DMS79 (cell line): ENCODE results near the gene P2RY8.
"Not testable (repeated sequence)": the region's sequence is repeated elsewhere in the genome, so short reads cannot be mapped to it uniquely, and the experiment has no call there.

Experiments
- DNase-seq: peaks from one replicate; lab custom pipeline; 2025; lab: John Stamatoyannopoulos, UW

The P2RY8 gene

DNA sequence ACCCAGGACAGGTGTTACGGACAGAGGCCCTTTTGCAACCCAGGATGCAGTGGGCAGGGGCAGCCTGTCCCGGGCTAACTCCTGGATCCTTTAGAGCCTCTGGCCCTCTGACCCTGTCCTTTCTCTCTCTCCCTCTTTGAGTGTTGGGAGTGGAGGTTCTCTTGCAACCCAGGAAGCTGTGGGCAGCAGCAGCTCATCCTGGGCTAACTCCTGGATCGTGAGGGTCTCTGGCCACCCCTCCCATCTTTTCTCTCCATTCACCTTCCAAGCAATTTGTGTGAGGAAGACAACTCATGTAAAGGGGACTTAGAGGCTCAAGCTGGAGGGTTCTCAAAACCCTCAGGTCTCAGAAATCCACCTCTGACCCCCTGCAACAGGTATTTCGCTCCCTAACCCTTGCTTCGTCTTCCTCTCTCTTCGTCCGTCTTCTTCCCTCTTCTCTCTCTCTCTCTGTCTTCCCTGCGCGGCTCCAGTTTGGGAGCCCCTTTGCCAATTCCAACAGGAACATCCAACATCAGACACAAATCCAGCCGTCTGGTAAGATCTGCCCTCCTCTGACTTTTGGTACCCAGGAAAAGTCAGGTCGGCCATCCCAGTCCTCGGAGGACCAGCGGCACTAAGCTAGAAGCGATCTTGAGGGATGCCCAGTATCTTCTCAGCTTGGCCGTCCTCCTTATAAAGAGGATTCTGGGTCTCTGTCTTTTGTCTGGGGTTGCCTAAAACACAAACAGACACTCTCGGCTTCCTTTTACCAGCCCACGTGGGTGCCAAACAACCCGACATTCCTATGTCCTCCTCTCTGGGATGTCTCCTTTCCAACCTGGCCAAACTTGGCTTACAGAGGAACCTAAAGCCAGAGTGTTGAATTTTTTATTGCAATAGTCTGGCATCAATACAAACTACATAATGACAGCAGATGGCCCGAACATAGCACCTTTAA, 92.2 kb downstream of the P2RY8 start:
- no peak for DNase-seq

DNA sequence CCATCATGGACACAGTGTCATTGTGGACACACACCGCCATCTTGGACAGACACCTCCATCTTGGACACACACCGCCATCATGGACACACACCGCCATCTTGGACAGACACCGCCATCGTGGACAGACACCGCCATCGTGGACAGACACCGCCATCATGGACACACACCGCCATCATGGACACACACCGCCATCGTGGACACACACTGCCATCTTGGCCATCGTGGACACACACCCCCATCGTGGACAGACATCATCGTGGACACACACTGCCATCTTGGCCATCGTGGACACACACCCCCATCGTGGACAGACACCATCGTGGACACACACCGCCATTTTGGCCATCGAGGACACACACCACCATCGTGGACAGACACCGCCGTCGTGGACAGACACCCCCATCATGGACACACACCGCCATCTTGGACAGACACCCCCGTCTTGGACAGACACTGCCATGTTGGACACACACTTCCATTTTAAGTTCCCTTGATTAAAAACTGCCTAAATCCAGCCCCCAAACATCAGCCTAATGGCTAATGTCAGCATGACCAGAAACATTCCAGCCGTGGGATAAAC, 93.4 kb downstream of the P2RY8 start:
- no peak for DNase-seq

GRCh38 chrX:1442724-1443367, 94.1 kb downstream of the P2RY8 start:
- no peak for DNase-seq

DNA sequence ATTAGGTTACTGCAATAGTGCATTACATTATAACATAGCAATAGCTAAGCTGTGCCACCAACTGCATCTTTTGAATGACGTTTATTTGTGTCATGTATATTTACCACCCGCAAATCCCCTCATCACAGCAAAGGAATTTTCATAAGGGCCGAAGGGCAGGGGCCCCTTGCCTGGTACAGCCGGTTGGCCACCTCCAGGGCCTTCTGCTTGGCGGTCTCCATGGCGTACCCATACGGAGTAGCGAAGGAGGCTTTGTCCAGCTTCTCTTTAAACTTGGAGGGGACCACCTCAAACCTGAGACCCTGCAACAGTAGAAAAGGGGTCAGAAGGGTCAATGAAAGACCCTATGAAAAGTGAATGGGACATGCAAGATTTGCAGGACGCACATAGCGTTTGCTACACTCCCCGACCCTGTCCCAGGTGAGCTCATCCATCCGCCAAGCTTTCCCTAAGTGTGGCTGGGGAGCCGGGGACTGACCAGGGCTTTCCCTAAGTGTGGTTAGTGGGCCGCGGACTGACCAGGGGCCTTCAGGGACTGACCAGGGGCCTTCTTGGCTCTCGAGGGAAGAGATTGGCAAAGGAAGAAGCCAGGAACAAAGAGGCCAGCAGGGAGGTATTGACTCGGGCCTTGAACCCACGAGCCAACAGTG, 94.8 kb downstream of the P2RY8 start:
- no peak for DNase-seq

- DNase-seq = no peak
Measured at GRCh38 chrX:1440506-1440905, 96.5 kb downstream of the P2RY8 start.

DNA sequence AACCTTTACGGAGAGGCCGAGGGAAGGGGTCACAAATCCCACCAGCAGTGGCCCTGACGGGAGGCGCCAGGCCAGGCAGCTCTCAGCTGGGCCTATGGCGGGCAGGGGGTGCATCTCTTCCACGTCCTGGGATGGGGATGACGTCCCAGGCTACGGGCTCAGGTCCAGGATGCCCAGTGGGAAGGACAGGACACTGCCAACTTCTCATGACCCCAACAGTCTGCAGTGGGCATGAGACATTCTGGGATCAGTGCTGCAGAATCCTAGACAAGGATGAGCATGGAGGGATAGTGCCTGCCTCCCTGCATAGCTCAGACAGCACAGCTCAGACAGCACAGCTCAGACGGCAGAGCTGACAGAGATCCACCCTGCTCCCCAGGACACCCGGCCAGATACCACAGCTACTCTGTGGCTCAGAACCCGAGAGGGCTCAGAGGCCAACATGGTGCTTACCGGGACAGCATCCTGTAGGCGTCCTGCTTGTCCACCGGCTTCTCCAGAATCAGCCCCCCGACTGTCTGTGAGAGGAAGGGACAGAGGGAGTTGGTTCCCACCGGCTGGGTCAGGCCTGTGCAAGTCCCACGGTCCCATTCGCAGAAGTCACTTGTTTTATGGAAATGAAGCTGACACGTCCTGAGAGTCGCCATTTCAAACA, 101.6 kb downstream of the P2RY8 start:
- DNase-seq = no peak

DNA sequence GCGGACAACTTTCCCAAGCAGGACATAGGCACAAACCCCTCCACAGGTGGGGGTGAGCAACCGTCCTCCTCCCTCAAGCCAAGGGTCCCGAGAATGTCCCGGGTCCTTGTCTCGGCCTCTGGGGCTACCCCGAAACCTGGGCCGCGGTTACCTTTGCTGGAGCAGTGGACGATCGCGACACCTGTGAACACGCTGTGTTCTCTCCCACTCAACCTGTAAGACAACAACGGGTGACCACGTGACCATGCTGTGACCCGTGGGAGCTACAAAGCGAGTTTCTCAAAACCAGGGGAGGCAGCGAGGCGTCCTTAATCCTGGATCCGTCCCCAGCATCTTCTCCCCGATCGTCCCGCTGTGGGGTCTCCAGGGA, 102.1 kb downstream of the P2RY8 start:
- no peak for DNase-seq

DNA sequence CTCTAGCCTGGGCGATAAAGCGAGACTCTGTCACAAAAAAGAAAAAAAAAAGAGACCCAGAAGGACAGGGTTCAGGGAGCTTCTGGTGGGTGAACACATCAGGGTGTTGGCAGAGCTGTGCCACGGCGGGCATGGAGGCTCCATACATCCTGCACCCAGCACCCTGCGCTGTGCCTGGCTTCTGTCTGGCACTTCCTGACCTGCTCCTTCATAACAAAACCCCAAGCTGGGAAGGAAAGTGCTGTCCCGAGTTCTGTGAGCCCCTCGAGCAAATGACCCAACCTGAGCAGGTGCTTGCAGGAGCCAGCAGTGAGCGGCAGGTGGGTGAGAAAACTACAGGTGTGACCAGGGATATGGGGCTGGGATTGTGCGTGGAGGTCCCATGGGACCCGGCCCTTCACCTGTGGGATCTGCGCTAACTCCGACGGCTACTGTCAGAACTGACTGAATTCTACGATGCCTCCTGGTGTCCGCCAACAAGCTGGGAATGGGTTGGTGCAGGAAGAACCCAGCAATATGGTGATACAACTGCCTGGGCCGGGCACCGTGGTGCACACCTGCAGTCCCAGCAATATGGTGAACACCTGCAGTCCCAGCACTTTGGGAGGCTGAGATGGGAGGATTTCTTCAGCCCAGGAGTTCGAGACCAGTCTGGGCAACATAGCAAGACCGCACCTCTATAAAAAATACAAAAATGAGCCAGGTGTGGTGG, 103.2 kb downstream of the P2RY8 start:
- DNase-seq = no peak

GRCh38 chrX:1430451-1430850, 106.5 kb downstream of the P2RY8 start:
- DNase-seq = no peak

- DNase-seq = no peak
Measured at GRCh38 chrX:1427756-1428155, 109.2 kb downstream of the P2RY8 start.

GRCh38 chrX:1426321-1426720, 110.7 kb downstream of the P2RY8 start:
- not testable (repeated sequence) for DNase-seq

- no peak for DNase-seq
Measured at GRCh38 chrX:1425381-1425780, 111.6 kb downstream of the P2RY8 start.

DNA sequence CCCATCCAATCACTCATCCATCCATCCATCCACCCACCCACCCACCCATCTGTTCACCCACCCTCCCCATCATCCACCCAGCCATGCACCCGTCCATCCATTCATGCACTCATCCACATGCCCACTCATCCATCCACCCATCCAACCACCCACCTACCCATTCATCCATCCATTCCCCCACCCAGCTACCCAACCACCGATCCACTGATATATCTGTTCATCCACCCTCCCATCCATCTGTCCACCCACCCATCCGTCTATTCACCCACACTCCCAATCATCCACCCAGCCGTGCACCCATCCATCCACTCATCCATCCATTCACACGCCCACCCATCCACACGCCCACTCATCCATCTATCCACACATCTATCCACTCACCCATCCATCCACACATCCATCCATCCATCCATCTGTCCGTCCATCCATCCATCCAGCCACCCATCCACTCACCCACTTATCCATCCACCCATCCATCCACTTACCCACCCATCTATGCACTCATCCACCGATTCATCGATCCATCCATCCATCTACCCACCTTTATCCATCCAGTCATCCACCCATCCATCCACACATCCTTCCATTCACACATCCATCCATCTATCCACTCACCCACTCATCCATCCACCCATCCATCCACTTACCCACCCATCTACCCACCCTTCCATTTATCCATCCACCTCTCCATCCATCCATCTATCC, 112.7 kb downstream of the P2RY8 start:
- no peak for DNase-seq

DNA sequence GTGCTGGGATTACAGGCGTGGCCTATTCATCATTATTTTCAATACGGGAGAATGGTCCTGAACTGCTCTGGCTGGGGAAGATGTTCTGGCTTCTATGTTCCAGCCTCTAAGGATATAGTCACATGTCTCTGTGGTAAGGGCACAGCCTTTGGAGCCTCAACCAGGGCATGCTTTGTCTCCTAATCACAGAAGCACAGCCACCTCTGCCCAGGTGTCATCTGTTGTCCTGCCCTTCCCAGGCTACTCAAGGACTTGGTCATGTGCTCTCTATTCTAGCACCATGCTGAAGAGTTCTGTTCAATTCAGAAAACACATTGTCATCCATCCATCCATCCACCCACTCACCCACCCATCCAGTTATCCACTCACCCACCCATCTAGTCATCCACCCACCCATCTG, 113.8 kb downstream of the P2RY8 start:
- no peak for DNase-seq

DNA sequence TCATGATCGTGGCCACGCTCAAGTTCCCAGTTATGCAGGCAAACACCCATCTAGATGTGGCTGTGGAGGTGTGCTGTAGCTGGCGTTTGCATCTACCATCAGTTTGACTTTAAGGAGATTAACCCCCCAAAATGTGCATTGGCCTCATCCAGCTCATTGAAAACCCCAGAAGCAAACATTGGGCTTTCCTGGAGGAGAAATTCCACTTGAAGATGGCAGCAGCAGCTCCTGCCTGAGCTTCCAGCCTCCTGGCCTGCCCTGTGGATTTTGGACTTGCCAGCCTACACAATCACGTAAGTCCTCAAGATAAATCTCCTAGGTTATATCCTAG, 114.9 kb downstream of the P2RY8 start:
- DNase-seq = no peak

DNA sequence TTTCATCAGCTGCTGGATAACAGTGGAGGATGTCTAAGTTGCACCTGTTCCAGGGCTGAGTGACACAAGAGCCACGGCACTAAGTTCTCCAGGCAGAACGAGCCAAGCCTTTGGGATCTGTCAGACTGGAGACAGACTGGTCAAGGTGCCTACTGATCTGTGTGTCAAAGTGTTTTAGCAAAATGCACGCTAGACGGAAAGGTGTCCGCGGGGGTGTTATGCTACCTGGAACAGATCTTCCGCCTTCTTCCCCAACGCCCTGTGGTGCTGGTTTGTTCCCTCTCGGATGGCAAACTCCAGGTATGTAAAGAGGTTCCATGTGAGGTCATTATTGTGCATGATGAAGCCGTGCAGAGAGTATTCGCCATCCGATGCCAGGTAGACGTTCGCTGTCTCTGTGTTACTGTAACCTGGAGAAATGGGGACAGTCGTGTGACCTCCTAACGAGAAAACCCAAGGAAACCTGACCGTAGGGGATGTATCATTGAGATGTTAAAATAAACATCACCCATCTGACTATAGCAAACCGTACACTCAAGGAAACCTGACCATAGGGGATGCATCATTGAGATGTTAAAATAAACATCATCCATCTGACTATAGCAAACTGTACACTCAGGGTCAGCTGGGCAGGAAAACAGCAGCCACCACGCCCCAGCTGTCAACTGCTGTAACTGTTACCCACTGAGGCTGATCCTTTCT, 115.4 kb downstream of the P2RY8 start:
- no peak for DNase-seq

GRCh38 chrX:1420371-1420770, 116.6 kb downstream of the P2RY8 start:
- DNase-seq = no peak

GRCh38 chrX:1419545-1420355, 117.2 kb downstream of the P2RY8 start:
- no peak for DNase-seq

DNA sequence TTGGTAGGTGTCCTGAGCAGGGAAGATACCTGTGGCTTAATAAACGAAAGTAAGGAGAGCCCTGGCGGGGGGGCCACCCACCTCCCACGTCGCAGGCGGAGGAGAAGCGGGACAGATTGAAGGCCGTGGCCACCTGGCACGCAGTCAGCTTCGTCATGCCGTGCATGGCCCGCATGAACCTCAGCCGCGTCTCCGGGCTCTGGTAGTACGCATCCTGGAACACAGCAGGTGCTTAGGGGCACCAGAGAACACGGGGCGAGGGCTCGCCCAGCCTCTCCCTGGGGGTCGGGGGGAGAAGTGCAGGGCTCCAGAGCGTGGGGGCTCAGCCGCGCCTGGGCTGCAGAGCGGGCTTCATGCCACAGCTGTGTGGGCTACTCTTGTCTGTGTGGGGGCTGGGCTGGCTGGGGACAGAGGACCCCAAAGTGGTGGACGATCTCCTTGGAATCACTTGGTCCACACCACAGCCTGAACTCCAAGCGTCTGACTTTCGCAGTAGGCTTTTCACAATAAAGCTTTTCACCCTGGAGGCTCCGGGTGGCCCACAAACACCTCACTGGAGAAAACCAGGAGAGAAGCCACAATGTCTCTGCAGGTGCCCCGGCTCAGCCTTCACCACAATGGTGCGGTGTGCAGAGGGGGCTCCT, 118.0 kb downstream of the P2RY8 start:
- DNase-seq = no peak
